HG03045 (cell line): ENCODE data around the gene GABBR2.
"Not testable (repeated sequence)": the region's sequence is repeated elsewhere in the genome, so short reads cannot be mapped to it uniquely, and the experiment has no call there.

ENCODE experiments used
- ATAC-seq: cut with Tn5 transposase; IDR thresholded peaks from one replicate; pipeline ENCODE4 v1.9.1; 2021; ENCODE audit warnings: mild to moderate bottlenecking, moderate library complexity; ENCODE audit not compliant: unreplicated experiment

GABBR2 gene

GRCh38 chr9:98280574-98280973 is 428.2 kb downstream of the GABBR2 start:
- no peak for ATAC-seq

GRCh38 chr9:98280162-98280561 is 428.6 kb downstream of the GABBR2 start:
- no peak for ATAC-seq

- ATAC-seq = no peak
Observed at GRCh38 chr9:98276907-98277469, 431.7 kb downstream of the GABBR2 start.

GRCh38 chr9:98275159-98275558 is 433.6 kb downstream of the GABBR2 start:
- no peak for ATAC-seq

GRCh38 chr9:98272083-98272482 is 436.7 kb downstream of the GABBR2 start:
- ATAC-seq = no peak

GRCh38 chr9:98271479-98271878 is 437.3 kb downstream of the GABBR2 start:
- ATAC-seq = no peak

- not testable (repeated sequence) for ATAC-seq
Observed at GRCh38 chr9:98270284-98270683, 438.5 kb downstream of the GABBR2 start.

- not testable (repeated sequence) for ATAC-seq
Observed at GRCh38 chr9:98269652-98270051, 439.1 kb downstream of the GABBR2 start.

GRCh38 chr9:98267556-98267955 is 441.2 kb downstream of the GABBR2 start:
- ATAC-seq = not testable (repeated sequence)

GRCh38 chr9:98264516-98264915 is 444.2 kb downstream of the GABBR2 start:
- no peak for ATAC-seq

- ATAC-seq = no peak
Observed at GRCh38 chr9:98263482-98264357, 445.0 kb downstream of the GABBR2 start.

GRCh38 chr9:98263080-98263479 is 445.7 kb downstream of the GABBR2 start:
- ATAC-seq = no peak

- ATAC-seq = no peak
Observed at GRCh38 chr9:98262056-98262455, 446.7 kb downstream of the GABBR2 start.

GRCh38 chr9:98260635-98261034 is 448.1 kb downstream of the GABBR2 start:
- ATAC-seq = no peak

GRCh38 chr9:98259791-98260190 is 448.9 kb downstream of the GABBR2 start:
- ATAC-seq = no peak

GRCh38 chr9:98256756-98257155 is 452.0 kb downstream of the GABBR2 start:
- ATAC-seq = no peak

GRCh38 chr9:98255578-98256296 is 453.0 kb downstream of the GABBR2 start, which contains the start of gene TBC1D2:
Gene TBC1D2 (minus strand): TSS chr9:98255649. CDS start chr9:98255541, 108 bp downstream.
- ATAC-seq = peak; percentile 91

- ATAC-seq = peak; percentile 7
Observed at GRCh38 chr9:98255061-98255577, 453.6 kb downstream of the GABBR2 start.

- ATAC-seq = no peak
Observed at GRCh38 chr9:98254228-98255060, 454.3 kb downstream of the GABBR2 start.

GRCh38 chr9:98253565-98253964 is 455.2 kb downstream of the GABBR2 start:
- no peak for ATAC-seq
